ENCODE data around the gene RTN4RL2.
"Not testable (repeated sequence)": the region's sequence is repeated elsewhere in the genome, so short reads cannot be mapped to it uniquely, and the experiment has no call there.

Gene RTN4RL2

DNA sequence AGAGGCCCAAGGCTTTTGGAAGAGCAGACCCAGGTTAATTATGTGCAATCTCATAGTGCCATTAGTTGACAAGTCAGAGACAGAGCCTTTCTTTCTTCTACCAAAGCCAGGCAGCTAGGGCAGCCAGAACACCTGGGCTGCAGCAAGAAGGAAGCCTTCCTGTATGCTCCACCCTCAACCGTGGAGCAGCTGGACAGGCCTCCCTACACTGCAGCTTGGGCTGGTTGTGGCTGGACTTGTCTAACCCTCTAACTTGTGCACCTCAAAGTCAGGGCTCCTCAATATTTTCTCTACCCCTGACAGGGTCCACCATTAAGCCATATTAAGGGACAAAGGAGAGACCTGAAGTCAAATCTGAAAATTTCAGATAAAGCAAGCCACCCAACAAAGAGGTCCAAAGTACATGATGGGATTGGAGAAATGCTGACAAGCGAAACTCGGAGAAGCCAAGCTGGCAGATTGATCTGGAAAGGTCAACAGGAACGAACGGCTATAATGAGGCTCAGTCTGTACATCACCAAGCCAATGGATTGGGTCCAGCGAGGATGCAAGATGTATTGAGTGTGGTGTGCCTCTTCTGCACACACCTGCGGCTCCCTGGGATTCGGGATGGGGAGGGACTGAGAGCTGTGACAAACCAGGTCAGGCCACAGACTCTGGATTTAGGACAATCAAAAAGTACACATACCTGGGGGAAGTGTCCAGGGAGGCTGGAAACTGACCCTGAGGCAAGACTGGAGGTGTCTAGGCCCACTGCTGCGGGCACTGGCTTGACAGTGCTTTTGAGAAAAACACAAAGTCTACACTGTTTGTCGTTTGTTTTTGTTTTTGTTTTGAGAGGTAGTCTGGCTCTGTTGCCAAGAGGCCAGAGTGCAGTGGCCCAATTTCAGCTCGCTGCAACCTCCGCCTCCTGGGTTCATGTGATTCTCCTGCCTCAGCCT, 21.7 kb upstream of the RTN4RL2 start:
- no peak for TF ChIP-seq JUND (IDR thresholded peaks at IDR 0.05; ENCODE audit: low read depth)
- DNase-seq (ENCODE audit: low read depth in 1 of 2, low spot score in 1 of 2), result no peak
- in situ Hi-C loops (cut with HindIII; ENCODE audit: low pct_unique_long_range_greater_than_20kb, low sequenced_read_pairs), result no loop called here

DNA sequence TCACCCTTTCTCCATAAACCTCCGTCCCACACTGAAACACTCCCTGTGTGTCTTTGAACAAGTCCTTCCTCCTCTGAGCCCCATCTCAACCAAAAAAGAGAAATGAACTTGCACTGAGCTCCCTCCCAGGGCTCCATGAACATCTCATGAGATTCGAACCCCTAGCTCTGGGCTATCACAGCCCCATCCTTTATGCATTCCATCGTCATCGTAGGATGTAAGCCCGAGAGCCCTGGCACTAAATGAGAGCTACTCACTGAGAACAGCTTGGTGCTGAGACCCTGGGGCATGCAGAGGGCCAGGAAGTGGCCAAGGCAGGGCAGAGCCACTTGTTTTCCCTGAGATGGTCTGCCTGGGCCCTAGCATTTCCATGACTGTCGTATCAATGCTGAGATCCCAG, 20.5 kb upstream of the RTN4RL2 start:
- no peak for DNase-seq (ENCODE audit: low read depth in 1 of 2, low spot score in 1 of 2)
- in situ Hi-C loops (cut with HindIII; ENCODE audit: low pct_unique_long_range_greater_than_20kb, low sequenced_read_pairs), result no loop called here
- TF ChIP-seq JUND (IDR thresholded peaks at IDR 0.05; ENCODE audit: low read depth), result no peak

DNA sequence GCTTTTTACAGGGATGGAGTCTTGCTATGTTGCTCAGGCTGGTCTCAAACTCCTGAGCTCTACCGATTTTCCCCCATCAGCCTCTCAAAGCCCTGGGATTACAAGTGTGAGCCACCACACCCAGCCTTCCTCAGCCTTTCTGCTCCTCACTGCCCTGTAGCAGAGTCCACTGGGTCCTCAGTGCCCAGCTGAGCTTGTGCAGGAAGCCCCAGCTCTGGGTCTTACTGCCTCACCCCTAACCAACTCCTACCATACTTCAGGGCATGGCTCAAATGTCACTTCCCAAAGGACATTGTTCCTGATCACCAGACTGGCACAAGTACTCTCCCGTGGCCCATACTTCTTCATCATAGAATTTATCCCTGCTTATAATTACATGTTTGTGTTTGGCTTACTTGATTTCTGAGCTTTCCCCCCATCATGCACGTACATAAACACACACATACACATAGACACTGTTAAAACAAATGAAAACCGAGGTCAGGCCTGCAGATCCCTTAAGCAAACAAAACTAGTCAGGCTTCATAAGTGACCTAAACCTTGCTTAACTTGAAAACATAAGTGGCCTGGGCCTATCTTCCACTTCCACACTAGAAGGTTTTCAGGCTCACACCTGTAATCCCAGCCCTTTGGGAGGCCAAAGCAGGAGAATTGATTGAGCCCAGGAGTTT, 19.4 kb upstream of the RTN4RL2 start:
- in situ Hi-C loops (cut with HindIII; ENCODE audit: low pct_unique_long_range_greater_than_20kb, low sequenced_read_pairs), result no loop called here
- no peak for TF ChIP-seq JUND (IDR thresholded peaks at IDR 0.05; ENCODE audit: low read depth)
- no peak for DNase-seq (ENCODE audit: low read depth in 1 of 2, low spot score in 1 of 2)

DNA sequence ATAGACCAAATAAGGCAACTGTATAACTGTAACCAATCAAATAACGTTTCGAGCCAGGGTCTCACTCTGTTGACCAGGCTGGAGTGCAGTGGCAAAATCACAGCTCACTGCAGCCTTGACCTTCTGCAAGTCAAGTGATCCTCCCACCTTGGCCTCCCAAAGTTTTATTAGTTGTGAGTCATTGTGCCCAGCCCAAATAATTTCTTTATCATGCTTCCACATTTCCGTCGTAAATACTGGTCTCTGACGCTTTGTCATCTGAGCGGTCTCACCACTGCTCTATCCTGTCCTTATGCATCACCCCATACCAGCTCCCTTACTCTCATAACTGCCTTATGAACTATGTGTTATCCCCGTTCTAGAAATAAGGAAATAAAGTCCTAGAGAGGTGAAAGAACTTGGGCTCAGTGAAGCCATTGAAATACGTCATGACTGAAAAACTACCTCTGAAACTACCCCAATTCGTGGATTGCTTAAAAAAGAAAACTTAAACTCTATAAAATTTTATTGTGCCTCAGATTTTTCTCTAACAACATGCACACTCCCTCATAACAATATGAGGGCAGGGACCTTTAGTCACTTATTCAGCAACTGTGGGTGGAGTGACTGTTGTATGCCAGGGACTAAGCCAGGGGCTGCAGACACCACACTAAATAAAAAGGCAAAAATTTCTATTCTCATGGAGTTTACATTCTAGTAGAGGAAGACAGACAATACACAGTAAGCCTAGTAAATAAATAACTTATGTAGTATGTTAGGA, 15.8 kb upstream of the RTN4RL2 start:
- no peak for DNase-seq (ENCODE audit: low read depth in 1 of 2, low spot score in 1 of 2)
- in situ Hi-C loops (cut with HindIII; ENCODE audit: low pct_unique_long_range_greater_than_20kb, low sequenced_read_pairs), result no loop called here
- no peak for TF ChIP-seq JUND (IDR thresholded peaks at IDR 0.05; ENCODE audit: low read depth)

DNA sequence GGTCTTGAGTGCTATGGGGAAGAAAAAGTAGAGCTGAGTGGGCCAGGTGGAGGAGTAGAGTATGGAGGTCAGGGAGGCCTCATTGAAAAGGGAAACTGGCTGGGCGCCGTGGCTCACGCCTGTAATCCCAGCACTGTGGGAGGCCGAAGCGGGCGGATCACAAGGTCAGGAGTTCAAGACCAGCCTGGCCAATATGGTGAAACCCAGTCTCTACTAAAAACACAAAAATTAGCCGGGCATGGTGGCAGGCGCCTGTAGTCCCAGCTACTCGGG, 15.3 kb upstream of the RTN4RL2 start:
- in situ Hi-C loops (cut with HindIII; ENCODE audit: low pct_unique_long_range_greater_than_20kb, low sequenced_read_pairs); DNase-seq (ENCODE audit: low read depth in 1 of 2, low spot score in 1 of 2): not testable (repeated sequence)

DNA sequence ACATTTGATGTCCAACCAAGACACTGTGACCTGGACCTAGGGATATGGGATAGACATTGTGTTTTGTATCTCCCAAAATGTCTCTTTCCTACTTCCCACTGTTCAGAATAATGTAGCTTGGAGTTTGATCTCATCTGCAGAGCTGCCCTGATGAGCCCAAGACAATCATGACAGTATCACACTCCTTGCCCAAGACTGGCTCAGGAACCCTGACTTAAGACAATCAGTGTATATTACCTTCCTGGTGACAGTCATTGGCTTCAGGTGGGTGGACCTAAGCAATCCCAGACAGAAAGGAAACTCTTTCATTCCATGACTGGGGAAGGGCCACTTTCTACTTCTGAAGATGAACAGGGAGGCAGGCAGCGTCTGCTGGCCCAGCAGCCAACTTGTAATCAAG, 14.3 kb upstream of the RTN4RL2 start:
- in situ Hi-C loops (cut with HindIII; ENCODE audit: low pct_unique_long_range_greater_than_20kb, low sequenced_read_pairs), result no loop called here
- TF ChIP-seq JUND (IDR thresholded peaks at IDR 0.05; ENCODE audit: low read depth), result no peak
- DNase-seq (ENCODE audit: low read depth in 1 of 2, low spot score in 1 of 2), result no peak

DNA sequence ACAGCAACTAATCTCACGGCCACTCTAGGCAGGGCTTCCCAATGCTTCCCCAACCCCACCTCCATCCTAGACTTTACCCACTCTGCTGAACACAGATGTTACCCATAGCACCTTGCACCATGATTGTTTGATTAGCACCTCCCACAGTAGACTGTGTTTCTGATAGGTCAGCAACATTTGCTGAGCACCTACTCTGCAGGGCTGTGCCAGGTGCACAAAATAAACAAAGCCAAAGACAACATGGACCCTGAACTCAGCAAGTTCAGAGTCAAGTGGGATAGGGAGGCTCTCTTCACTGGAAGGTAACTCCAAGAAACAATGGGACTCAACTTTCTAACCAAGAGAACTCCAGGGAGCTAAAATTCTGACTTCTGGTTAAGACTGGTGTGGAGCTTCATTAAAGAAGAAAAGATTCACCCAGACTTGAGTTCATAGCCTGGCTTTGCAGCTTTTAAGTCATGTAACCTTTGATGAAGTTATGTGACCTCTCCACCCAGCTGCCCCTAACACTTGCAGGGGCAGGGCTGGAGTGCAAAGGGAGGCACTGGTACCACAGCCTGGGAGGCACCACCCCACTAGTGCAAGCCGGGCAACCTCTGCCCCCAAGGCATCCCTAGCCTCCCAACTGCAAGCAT, 6.7 kb upstream of the RTN4RL2 start:
- DNase-seq (ENCODE audit: low read depth in 1 of 2, low spot score in 1 of 2), result no peak
- in situ Hi-C loops (cut with HindIII; ENCODE audit: low pct_unique_long_range_greater_than_20kb, low sequenced_read_pairs), result no loop called here
- TF ChIP-seq JUND (IDR thresholded peaks at IDR 0.05; ENCODE audit: low read depth), result no peak

DNA sequence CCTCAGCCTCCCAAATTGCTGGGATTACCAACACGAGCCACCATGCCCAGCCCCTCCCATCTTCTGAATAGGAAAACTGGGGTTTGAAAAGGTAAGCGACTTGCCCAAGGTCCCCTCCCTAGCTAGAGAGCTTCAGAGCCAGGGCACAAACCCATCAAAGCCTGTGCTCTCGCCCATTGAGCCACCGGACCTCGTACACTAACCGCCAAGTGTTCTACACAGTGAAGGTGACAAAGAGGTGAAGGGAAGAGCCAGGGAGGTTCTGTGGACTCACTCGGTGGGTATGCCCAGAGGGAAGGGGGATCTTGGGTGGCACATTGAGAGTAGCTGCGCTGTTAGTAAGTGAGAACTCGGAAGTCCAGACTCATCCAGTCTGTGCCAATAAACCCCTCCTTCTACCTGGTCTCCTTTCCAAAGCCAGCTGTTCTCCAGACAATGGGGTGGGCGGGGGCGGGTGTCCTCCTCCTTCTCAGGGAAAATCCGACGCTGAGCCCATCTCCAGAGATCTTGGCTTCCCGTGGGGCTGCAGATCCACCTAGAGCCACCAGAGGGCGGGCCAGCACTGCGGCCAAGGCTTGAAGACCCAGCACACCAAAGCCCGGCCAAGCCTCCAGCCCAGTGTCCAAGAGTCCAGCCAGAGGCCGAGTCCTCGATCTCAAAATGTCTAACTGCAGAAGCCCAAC, 3.2 kb upstream of the RTN4RL2 start:
- TF ChIP-seq JUND (IDR thresholded peaks at IDR 0.05; ENCODE audit: low read depth), result no peak
- in situ Hi-C loops (cut with HindIII; ENCODE audit: low pct_unique_long_range_greater_than_20kb, low sequenced_read_pairs), result no loop called here
- peak; percentile 88 to 91 for DNase-seq (ENCODE audit: low read depth in 1 of 2, low spot score in 1 of 2)

DNA sequence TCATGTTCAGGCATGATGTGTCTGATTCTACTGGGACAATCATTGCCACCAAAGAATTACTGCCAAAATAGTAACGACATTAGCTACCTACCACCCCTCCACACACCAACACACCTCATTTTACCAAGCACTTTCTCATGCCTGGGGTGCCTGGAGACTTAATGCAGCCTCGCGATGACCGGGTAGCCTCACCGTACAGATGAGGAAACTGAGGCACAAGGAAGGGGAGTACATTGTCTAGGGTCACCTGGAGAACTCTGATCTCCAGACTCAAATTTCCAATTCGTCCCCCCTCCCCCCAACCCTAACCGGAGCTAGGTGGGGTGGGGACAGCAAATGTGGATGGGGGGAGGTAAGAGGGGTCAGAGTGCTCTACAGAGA, 2.7 kb upstream of the RTN4RL2 start:
- no peak for TF ChIP-seq JUND (IDR thresholded peaks at IDR 0.05; ENCODE audit: low read depth)
- DNase-seq (ENCODE audit: low read depth in 1 of 2, low spot score in 1 of 2), result no peak
- in situ Hi-C loops (cut with HindIII; ENCODE audit: low pct_unique_long_range_greater_than_20kb, low sequenced_read_pairs), result no loop called here

DNA sequence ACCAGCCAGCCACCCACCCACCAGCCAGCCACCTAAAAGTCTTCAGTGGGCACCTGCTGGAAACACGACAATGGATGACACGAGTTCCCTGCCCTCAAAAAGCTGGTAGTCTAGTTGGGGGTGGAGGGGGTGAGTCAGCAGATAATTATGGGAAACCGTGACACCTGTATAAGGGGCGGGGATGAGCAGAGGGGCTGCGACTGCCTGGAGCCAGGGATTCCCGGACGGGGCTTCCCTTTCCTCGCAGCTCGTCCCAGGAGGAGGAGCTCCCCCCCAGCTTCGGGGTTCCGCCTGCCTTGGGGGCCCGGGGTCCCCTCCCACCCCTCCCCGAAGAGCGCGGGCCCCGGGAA, 2.3 kb upstream of the RTN4RL2 start:
- DNase-seq (ENCODE audit: low read depth in 1 of 2, low spot score in 1 of 2), result no peak
- in situ Hi-C loops (cut with HindIII; ENCODE audit: low pct_unique_long_range_greater_than_20kb, low sequenced_read_pairs), result no loop called here
- TF ChIP-seq JUND (IDR thresholded peaks at IDR 0.05; ENCODE audit: low read depth), result no peak

DNA sequence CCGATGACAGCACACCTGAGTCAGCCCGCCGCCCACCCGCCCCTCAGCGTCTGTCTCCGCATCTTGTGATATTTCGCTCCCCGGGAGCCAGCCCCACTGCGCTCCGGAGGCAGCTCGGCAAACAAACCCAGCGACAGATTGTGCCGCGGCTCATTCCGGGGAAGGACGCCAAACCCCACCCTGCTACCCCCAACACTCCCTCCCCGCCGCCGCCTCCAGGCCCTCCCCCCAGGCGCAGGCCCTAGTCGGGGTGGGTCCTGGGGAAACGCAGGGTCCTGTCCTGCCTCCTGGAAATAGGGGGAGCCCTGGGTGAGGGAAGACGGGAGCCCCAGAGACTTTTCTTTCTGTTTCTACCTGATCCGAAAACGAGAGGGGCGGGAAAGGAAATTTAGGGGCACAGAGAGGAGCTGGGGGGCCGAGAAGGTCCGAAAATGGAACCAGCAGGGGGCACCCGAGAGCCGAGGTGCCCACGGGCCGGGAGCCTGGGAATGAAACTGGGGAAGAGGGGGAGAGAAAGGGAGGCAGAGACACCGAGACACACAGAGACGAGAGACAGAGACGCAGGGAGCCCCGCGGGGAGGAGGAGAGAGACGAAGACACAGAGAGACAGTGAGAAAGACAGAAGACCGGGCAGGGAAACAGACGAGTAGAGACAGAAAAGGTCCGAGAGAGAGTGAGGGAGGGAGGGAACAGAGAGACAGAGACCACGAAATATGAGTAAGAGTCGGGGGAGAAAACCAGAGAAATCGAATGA, 1.7 kb upstream of the RTN4RL2 start:
- TF ChIP-seq JUND (IDR thresholded peaks at IDR 0.05; ENCODE audit: low read depth), result no peak
- in situ Hi-C loops (cut with HindIII; ENCODE audit: low pct_unique_long_range_greater_than_20kb, low sequenced_read_pairs), result no loop called here
- peak; percentile 56 to 74 for DNase-seq (ENCODE audit: low read depth in 1 of 2, low spot score in 1 of 2)
